ENCODE measurements around the gene UGT1A9.

DNA sequence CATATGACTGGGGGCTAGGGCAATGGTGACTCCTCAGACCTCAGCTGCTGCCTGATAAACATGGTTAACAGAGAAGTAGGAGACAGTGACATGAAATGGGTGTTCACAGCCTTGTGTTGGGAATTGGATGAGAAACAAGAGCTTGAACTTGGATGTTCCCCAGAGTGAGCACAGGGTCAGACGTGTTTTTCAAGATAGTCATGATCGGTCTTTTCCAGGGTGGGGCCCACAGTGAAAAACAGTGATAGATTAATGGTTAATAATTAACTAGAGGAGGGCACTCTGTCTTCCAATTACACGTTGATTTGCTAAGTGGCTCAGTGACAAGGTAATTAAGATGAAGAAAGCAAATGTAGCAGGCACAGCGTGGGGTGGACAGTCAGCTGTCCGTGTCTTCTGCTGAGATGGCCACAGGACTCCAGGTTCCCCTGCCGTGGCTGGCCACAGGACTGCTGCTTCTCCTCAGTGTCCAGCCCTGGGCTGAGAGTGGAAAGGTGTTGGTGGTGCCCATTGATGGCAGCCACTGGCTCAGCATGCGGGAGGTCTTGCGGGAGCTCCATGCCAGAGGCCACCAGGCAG is 57.1 kb downstream of the UGT1A9 start, which contains the start of gene UGT1A3:
- TF ChIP-seq POLR2A (IDR thresholded peaks at IDR 0.05) (no peak), POLR2AphosphoS5 (IDR thresholded peaks at IDR 0.05; ENCODE audit: insufficient read depth in 1 of 2, low read depth in 1 of 2) (no peak)

Data from vagina (tissue), 2 donors.